22Rv1 (cell line): ENCODE data around the gene SLC32A1.

Source experiments
- H3K27ac ChIP-seq: fragments of 450-650 bp; 2 replicates; pipeline ENCODE4 v1.5.1; 2017
- ZFX ChIP-seq: fragments of 450-650 bp; IDR thresholded peaks from 2 replicates; pipeline ENCODE4 v1.6.1; 2017; ENCODE audit warnings: antibody characterized with exemption, borderline replicate concordance
- TF ChIP-seq, protein P1 (sequence below): fragments of 450-650 bp; IDR thresholded peaks from 2 replicates; pipeline ENCODE4 v1.5.1; 2017; ENCODE audit warnings: mild to moderate bottlenecking

The SLC32A1 gene

DNA sequence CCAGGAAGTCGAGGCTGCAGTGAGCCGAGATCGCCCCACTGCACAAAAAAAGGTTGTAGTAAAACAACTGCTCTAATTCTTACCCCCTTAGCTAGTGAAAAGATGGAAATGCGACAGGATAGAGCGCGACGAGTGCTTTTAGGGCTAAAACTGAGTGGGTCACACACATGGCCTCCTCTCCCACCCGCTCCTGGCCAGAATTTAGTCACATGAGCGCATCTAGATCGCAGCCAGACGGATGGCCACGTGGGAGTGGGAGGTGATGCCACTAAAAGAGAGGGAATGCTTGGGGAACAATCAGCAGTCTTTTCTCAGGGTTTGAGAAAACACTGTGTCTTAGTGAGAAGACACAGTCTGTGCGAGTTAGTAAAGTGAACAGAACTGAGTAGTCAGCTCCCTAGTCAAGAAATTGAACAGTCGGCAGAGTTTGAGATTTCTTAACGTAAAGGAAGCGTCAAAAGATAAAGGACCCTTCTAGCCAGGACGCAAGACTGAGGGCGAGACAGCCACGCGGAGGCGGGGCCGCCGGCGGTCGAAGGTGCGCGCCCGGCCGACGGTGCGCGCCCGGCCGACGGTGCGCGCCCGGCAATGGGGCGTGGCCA lies 23.3 kb downstream of the SLC32A1 start:
- peak overlapping the region; percentile 87 for H3K27ac ChIP-seq
- no peak for TF ChIP-seq ZFX

DNA sequence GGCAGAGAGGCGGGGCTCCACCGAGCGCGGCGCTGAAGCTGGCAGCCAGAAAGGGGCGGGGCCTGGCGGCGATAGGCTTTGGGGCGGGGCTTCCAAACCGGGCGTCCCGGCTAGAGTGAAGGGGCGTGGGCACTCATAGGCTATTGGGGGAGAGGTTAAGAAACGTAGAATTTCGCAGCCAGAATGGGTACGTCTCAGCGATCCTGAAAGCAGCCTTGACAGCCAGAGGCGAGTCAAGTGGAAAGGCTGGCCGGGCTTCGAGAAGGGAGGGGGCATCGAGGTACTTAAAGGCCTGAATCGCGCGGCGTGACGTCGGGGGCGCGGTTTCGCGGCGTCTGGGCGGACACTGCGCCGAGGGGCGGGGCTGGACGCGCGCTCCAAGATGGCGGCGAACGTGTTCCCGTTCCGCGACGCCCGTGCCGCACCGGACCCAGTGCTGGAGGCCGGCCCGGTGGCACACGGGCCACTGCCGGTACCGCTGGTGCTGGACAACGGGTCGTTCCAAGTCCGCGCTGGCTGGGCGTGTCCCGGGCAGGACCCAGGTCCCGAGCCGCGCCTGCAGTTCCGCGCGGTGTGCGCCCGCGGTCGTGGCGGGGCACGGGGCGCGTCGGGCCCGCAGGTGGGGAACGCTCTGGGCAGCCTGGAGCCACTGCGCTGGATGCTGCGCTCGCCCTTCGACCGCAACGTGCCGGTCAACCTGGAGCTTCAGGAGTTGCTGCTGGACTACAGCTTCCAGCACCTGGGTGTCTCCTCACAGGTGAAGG lies 24.0 kb downstream of the SLC32A1 start, which contains the start of gene ACTR5:
TSS of gene ACTR5 (plus strand) at position 364 of the 764 bp plus-strand sequence. CDS start at position 383, 19 bp downstream.
- peak within 1 kb of the TSS; percentile 87 for H3K27ac ChIP-seq
- no peak for TF ChIP-seq ZFX
- TF ChIP-seq, protein P1, sequence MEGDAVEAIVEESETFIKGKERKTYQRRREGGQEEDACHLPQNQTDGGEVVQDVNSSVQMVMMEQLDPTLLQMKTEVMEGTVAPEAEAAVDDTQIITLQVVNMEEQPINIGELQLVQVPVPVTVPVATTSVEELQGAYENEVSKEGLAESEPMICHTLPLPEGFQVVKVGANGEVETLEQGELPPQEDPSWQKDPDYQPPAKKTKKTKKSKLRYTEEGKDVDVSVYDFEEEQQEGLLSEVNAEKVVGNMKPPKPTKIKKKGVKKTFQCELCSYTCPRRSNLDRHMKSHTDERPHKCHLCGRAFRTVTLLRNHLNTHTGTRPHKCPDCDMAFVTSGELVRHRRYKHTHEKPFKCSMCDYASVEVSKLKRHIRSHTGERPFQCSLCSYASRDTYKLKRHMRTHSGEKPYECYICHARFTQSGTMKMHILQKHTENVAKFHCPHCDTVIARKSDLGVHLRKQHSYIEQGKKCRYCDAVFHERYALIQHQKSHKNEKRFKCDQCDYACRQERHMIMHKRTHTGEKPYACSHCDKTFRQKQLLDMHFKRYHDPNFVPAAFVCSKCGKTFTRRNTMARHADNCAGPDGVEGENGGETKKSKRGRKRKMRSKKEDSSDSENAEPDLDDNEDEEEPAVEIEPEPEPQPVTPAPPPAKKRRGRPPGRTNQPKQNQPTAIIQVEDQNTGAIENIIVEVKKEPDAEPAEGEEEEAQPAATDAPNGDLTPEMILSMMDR, result no peak

DNA sequence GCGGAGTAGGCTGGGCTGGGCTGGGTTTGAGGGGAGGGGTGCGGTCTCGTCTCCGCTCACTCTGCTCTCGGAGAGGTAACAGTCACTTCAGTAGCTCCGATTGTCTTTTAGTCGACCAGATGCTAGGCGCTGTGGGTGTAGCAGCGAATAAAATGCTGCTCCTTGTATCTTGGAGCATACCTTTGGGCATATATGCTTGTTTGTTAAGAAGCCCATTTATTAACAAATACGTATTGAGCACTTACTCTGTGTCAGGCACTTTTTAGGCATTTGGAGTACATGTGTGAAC lies 24.5 kb downstream of the SLC32A1 start:
- peak overlapping the region; percentile 87 for H3K27ac ChIP-seq
- TF ChIP-seq ZFX, result no peak
- TF ChIP-seq, protein P1, result no peak

DNA sequence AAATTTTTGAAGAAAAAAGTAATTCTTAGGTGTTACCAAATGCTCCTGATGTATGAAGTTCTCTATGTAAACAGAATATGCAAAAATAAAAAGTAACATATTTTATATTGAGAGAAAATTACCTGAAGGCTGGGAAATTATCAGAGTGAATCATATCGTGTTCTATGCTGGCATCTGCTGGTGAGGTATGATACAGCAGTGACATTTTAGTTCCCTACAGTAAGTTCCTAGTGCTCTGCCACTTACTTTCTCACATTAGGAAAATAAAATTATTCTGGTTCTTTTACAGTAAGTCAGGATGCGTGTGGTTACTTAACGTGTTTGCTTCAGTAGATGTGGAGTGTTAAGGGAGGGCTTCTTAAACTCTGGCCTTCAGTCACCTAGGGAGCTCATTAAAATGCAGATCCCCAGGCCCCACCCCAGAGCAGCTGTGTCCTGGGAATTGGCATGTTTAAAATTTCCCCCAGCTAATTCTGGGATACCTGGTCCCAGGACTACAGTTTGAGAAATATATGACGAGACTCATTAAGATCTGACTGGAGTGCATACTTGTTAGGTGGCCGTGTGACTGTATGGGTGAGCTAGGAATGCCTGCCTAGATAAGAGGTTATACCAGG lies 27.2 kb downstream of the SLC32A1 start:
- TF ChIP-seq, protein P1, result peak; percentile 79
- no peak for TF ChIP-seq ZFX
- no peak overlapping the region for H3K27ac ChIP-seq

DNA sequence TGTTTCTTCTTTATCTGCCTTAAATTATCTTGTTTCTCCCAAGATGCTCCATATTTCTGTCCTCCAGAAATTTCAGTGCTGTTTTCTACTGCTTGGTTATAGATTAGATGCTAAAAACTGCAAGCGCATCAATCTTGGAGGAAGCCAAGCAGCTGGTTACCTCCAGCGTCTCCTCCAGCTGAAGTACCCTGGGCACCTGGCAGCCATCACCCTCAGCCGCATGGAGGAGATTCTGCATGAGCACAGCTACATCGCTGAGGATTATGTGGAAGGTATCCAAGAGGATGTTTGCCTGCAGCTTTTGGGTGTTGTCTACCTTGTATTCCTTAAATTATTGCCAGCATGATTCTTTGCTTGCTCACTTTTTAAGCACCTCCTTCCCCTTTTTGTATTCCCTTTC lies 27.7 kb downstream of the SLC32A1 start:
- TF ChIP-seq, protein P1, result no peak
- no peak for TF ChIP-seq ZFX

DNA sequence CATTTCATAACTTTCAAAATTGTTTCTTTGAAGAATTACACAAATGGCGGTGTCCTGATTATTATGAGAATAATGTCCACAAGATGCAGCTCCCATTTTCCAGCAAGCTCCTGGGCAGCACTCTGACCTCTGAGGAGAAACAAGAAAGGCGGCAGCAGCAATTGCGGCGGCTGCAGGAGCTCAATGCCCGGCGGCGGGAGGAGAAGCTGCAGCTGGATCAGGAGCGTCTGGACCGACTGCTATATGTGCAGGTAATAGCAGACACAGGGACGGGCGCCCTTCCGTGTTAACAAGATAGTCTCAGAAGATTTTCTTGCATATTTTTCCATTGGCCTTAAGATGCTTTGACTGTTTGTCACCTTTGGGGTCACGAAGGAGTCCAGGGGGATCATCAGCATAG lies 30.6 kb downstream of the SLC32A1 start:
- H3K27ac ChIP-seq, result no peak overlapping the region
- TF ChIP-seq ZFX, result no peak
- TF ChIP-seq, protein P1, result no peak

More for the DNA sequence above, 27.7 kb downstream of the SLC32A1 start:
- no peak overlapping the region for H3K27ac ChIP-seq

DNA sequence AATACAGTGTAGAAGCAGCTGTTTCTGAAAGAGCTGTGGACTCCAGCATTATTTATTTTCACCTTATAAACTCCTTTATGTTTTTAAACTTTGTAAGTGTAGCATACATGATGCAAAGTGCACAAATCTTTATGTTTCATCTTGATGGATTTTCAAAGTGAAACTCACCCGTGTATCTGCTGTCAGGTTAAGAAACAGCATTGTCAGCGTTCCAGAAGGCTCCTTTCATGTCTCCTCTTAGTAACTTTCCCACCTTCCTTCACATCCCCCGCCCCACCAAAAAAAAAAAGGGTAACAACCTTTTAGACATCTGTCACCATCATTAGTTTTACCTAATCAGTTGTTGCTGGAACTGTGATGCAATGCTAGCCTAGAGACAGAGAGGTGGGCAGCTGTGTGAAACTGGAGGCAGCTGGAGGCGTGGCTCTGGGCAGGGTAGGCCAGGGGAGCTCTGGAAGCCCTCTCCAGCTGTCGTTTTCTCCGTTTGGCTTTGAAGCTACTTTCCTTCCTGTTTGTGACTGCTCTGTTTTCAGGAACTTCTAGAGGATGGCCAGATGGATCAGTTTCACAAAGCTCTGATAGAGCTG lies 31.1 kb downstream of the SLC32A1 start:
- TF ChIP-seq, protein P1, result no peak
- no peak for TF ChIP-seq ZFX
- H3K27ac ChIP-seq, result no peak overlapping the region
